Endothelial cell of umbilical vein (primary cell): Measurements from ENCODE around the gene CDC40. TPM values are rescaled to one million over a fixed set of nuclear protein-coding genes. Genes with fewer than 3 reads are reported as not detected.

Source experiments
- BruUV-seq: library from RNA; stranded (reverse); fragments of 400-500 nt; replicated peaks from 2 replicates; lab custom pipeline; 2021; lab: Mats Ljungman, UMichigan
- CTCF ChIA-PET: fragments of 300-600, 350-600 bp; sonication (Branson Sonifier 250); formaldehyde crosslinking; loops from one replicate; lab custom pipeline; 2021; ENCODE audit warnings: antibody characterized with exemption, inconsistent platforms; lab: Charles Lee
- POLR2A ChIA-PET: fragments of 300-600, 350-600 bp; sonication (Branson Sonifier 250); formaldehyde crosslinking; loops from one replicate; lab custom pipeline; 2021; ENCODE audit warnings: antibody characterized with exemption, inconsistent platforms; lab: Charles Lee
- DNase-seq: peaks from one replicate; pipeline ENCODE4 v3.0.0-alpha.2; 2011; ENCODE audit warnings: low read depth, low spot score
- FAIRE-seq: peaks from 2 replicates; lab custom pipeline; 2011; peaks lifted over from hg19 to GRCh38; lab: Jason Lieb, UNC
- H2AFZ ChIP-seq: 2 replicates; pipeline ENCODE4 v1.6.0; 2012; ENCODE audit warnings: low read depth, low read length, control low read depth, inconsistent platforms
- H3K27ac ChIP-seq: 2 replicates; pipeline ENCODE4 v1.5.1; 2011; ENCODE audit warnings: low read depth, mild to moderate bottlenecking, control low read depth, low read length, moderate library complexity; ENCODE audit not compliant: insufficient read depth
- H3K27me3 ChIP-seq, 2 experiments: 2 replicates each; pipeline versions ENCODE4 v1.6.0 to v1.6.1; 2011; ENCODE audit warnings: low read length in 2 of 2, mixed read lengths in 1 of 2; ENCODE audit not compliant: control insufficient read depth in 2 of 2, insufficient read depth in 2 of 2
- H3K36me3 ChIP-seq, 2 experiments: 2 replicates in 1 of 2; 3 replicates in 1 of 2; pipeline ENCODE4 v1.5.1; 2011; ENCODE audit warnings: low read length in 2 of 2, mild to moderate bottlenecking in 1 of 2, moderate library complexity in 1 of 2; ENCODE audit not compliant: control insufficient read depth in 2 of 2, insufficient read depth in 2 of 2; ENCODE audit errors: extremely low read depth in 1 of 2
- H3K4me1 ChIP-seq: 3 replicates; pipeline ENCODE4 v1.5.1; 2011; ENCODE audit warnings: mild to moderate bottlenecking, low read length; ENCODE audit not compliant: control insufficient read depth, insufficient read depth; ENCODE audit errors: extremely low read depth
- H3K4me2 ChIP-seq: 2 replicates; pipeline ENCODE4 v1.6.1; 2011; ENCODE audit warnings: low read length, control low read depth, mixed read lengths; ENCODE audit not compliant: insufficient read depth
- H3K4me3 ChIP-seq, 3 experiments: fragments of 200-600 bp in 1 of 3; sonication (generic), shearing (Covaris generic) in 1 of 3; replicated peaks in 1 of 3; 2 replicates each; pipeline ENCODE4 v1.5.1; 2011 to 2016; ENCODE audit warnings: control low read depth in 3 of 3, low read length in 3 of 3, mild to moderate bottlenecking in 2 of 3, inconsistent platforms in 1 of 3, low read depth in 1 of 3, moderate library complexity in 1 of 3; ENCODE audit not compliant: insufficient read depth in 1 of 3
- H3K79me2 ChIP-seq: 2 replicates; pipeline ENCODE4 v1.6.0; 2012; ENCODE audit warnings: low read length, inconsistent platforms; ENCODE audit not compliant: control insufficient read depth, insufficient read depth
- H3K9ac ChIP-seq: replicated peaks from 2 replicates; pipeline ENCODE3; 2011; ENCODE audit warnings: low read length, control low read depth; ENCODE audit not compliant: insufficient read depth; ENCODE audit errors: extremely low read depth
- H3K9me1 ChIP-seq: replicated peaks from 3 replicates; pipeline ENCODE4 v1.6.0; 2011; ENCODE audit warnings: mild to moderate bottlenecking, low read length; ENCODE audit not compliant: control insufficient read depth, insufficient read depth; ENCODE audit errors: extremely low read depth
- H3K9me3 ChIP-seq: replicated peaks from 2 replicates; pipeline ENCODE4 v1.5.1; 2012; ENCODE audit warnings: low read length, inconsistent platforms; ENCODE audit not compliant: control insufficient read depth, insufficient read depth
- H4K20me1 ChIP-seq: replicated peaks from 2 replicates; pipeline ENCODE3; 2011; ENCODE audit warnings: mild to moderate bottlenecking, low read length; ENCODE audit not compliant: control insufficient read depth, insufficient read depth; ENCODE audit errors: extremely low read depth
- EZH2 ChIP-seq: IDR thresholded peaks from 2 replicates; pipeline ENCODE4 v1.6.1; 2012; ENCODE audit warnings: borderline replicate concordance, low read depth, mild to moderate bottlenecking, moderate library complexity, low read length, inconsistent platforms; ENCODE audit not compliant: severe bottlenecking
- FOS ChIP-seq: IDR thresholded peaks from 2 replicates; pipeline ENCODE4 v1.6.1; 2011; ENCODE audit warnings: mild to moderate bottlenecking, low read length, moderate library complexity, borderline replicate concordance; ENCODE audit not compliant: insufficient read depth
- GATA2 ChIP-seq: IDR thresholded peaks from 2 replicates; pipeline ENCODE4 v1.7.0; 2011; ENCODE audit warnings: low read depth, mild to moderate bottlenecking, moderate library complexity, mixed read lengths, low read length; ENCODE audit not compliant: insufficient read length, insufficient read depth
- JUN ChIP-seq: IDR thresholded peaks from 2 replicates; pipeline ENCODE4 v1.6.1; 2011; ENCODE audit warnings: borderline replicate concordance, low read depth; ENCODE audit not compliant: insufficient read length, insufficient read depth
- MYC ChIP-seq: IDR thresholded peaks from one replicate; pipeline ENCODE4 v1.6.1; 2011; ENCODE audit warnings: mild to moderate bottlenecking, low read depth, low read length
- POLR2A ChIP-seq: IDR thresholded peaks from 2 replicates; pipeline ENCODE4 v1.6.1; 2012; ENCODE audit warnings: low read depth, mild to moderate bottlenecking, control low read depth, low read length
- POLR2AphosphoS5 ChIP-seq: IDR thresholded peaks from 2 replicates; pipeline ENCODE4 v1.6.1; 2012; ENCODE audit warnings: low read depth, mild to moderate bottlenecking, control low read depth, low read length, moderate library complexity; ENCODE audit not compliant: insufficient read depth
- dilution Hi-C: fragments of 300-500 bp; cut with MboI; formaldehyde crosslinking; loops from one replicate; pipeline ENCODE4 v1.15.0; 2019; ENCODE audit warnings: low sequenced_read_pairs; ENCODE audit not compliant: extremely low pct_ligation_motif_present
- intact Hi-C: fragments of 100-400 bp; cut with micrococcal nuclease; formaldehyde crosslinking; loops from one replicate; pipeline ENCODE4 v1.10.0; 2022
- polyA plus RNA-seq, 4 experiments: library from polyadenylated mRNA; depleted of rRNA in 3 of 4; stranded (reverse) in 3 of 4; unstranded in 1 of 4; fragments of >200 nt; gene quantifications; 2 replicates each; pipeline versions ENCODE4 v1.2.1 to v1.2.3, GENCODE V29; 2011 to 2012; ENCODE audit warnings: missing spikeins in 1 of 4
- total RNA-seq: library from RNA; stranded (reverse); gene quantifications from 2 replicates; pipeline ENCODE4 v1.2.3, GENCODE V29; 2021
- TF ChIP-seq, protein P1 (sequence below), 2 donors: IDR thresholded peaks; 1 replicate in 1 of 2; 2 replicates in 1 of 2; pipeline ENCODE4 v1.5.1; 2011; ENCODE audit warnings: low read length in 2 of 2, mild to moderate bottlenecking in 2 of 2, moderate library complexity in 2 of 2, control low read depth in 1 of 2, inconsistent platforms in 1 of 2, low read depth in 1 of 2; ENCODE audit not compliant: insufficient read depth in 1 of 2; ENCODE audit errors: extremely low read depth in 1 of 2
- TF ChIP-seq, protein P2 (sequence below): IDR thresholded peaks from 2 replicates; pipeline ENCODE4 v1.6.1; 2011; ENCODE audit not compliant: insufficient read depth, insufficient read length

Gene CDC40
- total and polyA plus RNA-seq, 2 donors (not counting 3 experiments of a cell fraction or from before 2014, with no cell fraction given) = 7.2 to 18.5 TPM

DNA sequence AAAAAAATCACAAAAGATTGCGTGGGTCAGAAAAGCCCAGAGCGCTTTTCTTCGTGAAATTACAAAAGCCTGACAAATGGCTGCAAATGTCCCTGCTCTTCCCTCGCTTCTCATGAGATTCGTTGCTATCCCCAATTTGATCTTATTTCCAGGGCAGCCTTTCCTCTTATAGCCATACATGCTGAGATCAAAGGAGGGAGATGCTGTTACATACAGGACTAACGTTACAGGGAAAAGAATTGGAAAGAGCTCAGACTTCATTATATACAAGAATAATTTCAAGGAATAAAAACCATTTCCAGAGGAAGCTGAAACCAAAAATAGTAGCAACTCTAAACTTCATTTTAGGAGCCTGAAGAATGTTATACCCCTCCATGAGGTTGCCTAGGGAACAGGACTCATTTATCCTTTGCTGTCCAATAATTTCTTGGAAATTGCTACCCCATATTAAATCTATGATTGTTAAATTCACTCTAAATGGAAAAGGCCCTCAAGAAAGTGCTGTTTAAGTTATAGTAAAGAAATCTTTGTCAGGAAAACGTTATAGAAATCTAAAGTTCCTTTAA, 97.0 kb downstream of the CDC40 start:
- Histone ChIP-seq H3K4me3 (no peak overlapping the region), H3K79me2 (no peaks in the 10 kb centered on the region), H3K36me3 (no peaks in the 10 kb centered on the region), H3K9me1 (no peaks in the 10 kb centered on the region), H3K9ac (no peak overlapping the region), H4K20me1 (no peaks in the 10 kb centered on the region), H2AFZ (no peak overlapping the region), H3K4me1 (no peaks in the 10 kb centered on the region), H3K9me3 (no peaks in the 10 kb centered on the region), H3K4me2 (no peak overlapping the region), H3K27ac (no peak overlapping the region), H3K27me3 (no peaks in the 10 kb centered on the region)
- ChIA-PET POLR2A (no interaction called here), CTCF (interaction anchor here (1.1 to 1.4 kb wide), 2 partner anchors 19 to 238 kb away, joined by 3 read pairs; no protein-coding TSS in a partner anchor)
- intact Hi-C loops (no loop called here), dilution Hi-C loops (no loop called here)
- FAIRE-seq (no peak), DNase-seq (no peak)
- no peak for TF ChIP-seq POLR2A
- TF ChIP-seq, protein P1, sequence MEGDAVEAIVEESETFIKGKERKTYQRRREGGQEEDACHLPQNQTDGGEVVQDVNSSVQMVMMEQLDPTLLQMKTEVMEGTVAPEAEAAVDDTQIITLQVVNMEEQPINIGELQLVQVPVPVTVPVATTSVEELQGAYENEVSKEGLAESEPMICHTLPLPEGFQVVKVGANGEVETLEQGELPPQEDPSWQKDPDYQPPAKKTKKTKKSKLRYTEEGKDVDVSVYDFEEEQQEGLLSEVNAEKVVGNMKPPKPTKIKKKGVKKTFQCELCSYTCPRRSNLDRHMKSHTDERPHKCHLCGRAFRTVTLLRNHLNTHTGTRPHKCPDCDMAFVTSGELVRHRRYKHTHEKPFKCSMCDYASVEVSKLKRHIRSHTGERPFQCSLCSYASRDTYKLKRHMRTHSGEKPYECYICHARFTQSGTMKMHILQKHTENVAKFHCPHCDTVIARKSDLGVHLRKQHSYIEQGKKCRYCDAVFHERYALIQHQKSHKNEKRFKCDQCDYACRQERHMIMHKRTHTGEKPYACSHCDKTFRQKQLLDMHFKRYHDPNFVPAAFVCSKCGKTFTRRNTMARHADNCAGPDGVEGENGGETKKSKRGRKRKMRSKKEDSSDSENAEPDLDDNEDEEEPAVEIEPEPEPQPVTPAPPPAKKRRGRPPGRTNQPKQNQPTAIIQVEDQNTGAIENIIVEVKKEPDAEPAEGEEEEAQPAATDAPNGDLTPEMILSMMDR (IDR thresholded peaks at IDR 0.05; ENCODE audit: extremely low read depth in 1 of 2, insufficient read depth in 1 of 2, low read depth in 1 of 2, low read length in 2 of 2) = no peak
- TF ChIP-seq EZH2 = no peak
- no peak for TF ChIP-seq JUN
- no peak for TF ChIP-seq FOS
- TF ChIP-seq GATA2 = no peak
- no peak for TF ChIP-seq POLR2AphosphoS5
- TF ChIP-seq MYC = no peak
- TF ChIP-seq, protein P2, sequence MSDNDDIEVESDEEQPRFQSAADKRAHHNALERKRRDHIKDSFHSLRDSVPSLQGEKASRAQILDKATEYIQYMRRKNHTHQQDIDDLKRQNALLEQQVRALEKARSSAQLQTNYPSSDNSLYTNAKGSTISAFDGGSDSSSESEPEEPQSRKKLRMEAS = no peak
- no TSS peak for BruUV-seq

Other genes with a start within 250 kb of the CDC40 start
- gene GPR6, start 202.1 kb upstream of the CDC40 start, total RNA-seq = not detected in 2 replicates
- not detected in 2 replicates for gene GPR6, start 202.1 kb upstream of the CDC40 start, polyA plus RNA-seq
- 20.9 and 23.2 TPM in 2 replicates for gene WASF1, start 757 bp upstream of the CDC40 start, total RNA-seq
- 26.0 and 27.5 TPM in 2 replicates for gene WASF1, start 757 bp upstream of the CDC40 start, polyA plus RNA-seq
- not detected in 2 replicates for gene METTL24, start 177.9 kb downstream of the CDC40 start, total RNA-seq
- gene METTL24, start 177.9 kb downstream of the CDC40 start, polyA plus RNA-seq = not detected in 2 replicates
- gene DDO, start 235.1 kb downstream of the CDC40 start, total RNA-seq = not detected in 2 replicates
- gene DDO, start 235.1 kb downstream of the CDC40 start, polyA plus RNA-seq = not detected in 2 replicates